ENCODE data around the gene LCN15. TPM values are rescaled to one million over a fixed set of nuclear protein-coding genes. Genes with fewer than 3 reads are reported as not detected.
"Not testable (repeated sequence)": the region's sequence is repeated elsewhere in the genome, so short reads cannot be mapped to it uniquely, and the experiment has no call there.

Gene LCN15
- total and polyA plus RNA-seq, 4 donors = not detected

DNA sequence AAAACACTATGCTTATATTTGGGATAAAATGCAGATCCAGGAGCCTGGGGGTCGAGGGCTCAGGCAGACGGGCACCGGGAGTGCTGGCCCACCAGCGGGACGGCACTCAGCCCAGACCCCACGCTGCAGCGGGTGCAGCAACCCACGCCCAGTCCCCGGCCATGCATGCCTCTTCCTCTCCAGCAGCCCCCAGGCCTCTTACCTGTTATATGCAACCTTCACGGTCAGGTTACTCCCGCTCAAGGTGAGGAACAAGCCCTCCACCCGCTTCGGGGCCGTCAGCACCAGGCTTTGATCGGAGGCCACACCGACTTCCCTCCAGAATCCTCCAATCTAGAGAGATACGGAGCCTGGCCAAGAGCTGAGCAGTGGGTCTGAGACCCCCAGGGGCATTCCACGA, 7.5 kb downstream of the LCN15 start:
- TF ChIP-seq FOXA1 (IDR thresholded peaks at IDR 0.05) (no peak), HNF4A (conservative IDR thresholded peaks at IDR 0.05) (no peak), SP1 (IDR thresholded peaks at IDR 0.05) (no peak), NR2F2 (IDR thresholded peaks at IDR 0.05) (no peak), RXRA (IDR thresholded peaks at IDR 0.05) (no peak), TAF1 (conservative IDR thresholded peaks at IDR 0.05) (no peak), EGR1 (IDR thresholded peaks at IDR 0.05; ENCODE audit: low read depth in 2 of 2) (no peak), RAD21 (IDR thresholded peaks at IDR 0.05) (no peak), YY1 (IDR thresholded peaks at IDR 0.05) (no peak), JUND (IDR thresholded peaks at IDR 0.05) (no peak), CTCF (IDR thresholded peaks at IDR 0.05; ENCODE audit: low read depth, low read length, missing input control) (no peak)
- TF ChIP-seq, protein P1, sequence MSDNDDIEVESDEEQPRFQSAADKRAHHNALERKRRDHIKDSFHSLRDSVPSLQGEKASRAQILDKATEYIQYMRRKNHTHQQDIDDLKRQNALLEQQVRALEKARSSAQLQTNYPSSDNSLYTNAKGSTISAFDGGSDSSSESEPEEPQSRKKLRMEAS (IDR thresholded peaks at IDR 0.05) = no peak
- TF ChIP-seq, protein P2, sequence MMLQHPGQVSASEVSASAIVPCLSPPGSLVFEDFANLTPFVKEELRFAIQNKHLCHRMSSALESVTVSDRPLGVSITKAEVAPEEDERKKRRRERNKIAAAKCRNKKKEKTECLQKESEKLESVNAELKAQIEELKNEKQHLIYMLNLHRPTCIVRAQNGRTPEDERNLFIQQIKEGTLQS (IDR thresholded peaks at IDR 0.05) = no peak
- Histone ChIP-seq H3K4me1 (ENCODE audit: control insufficient read depth in 4 of 4, insufficient read depth in 4 of 4, low read length in 3 of 4) (no peaks in the 10 kb centered on the region), H3K4me3 (ENCODE audit: low read depth in 1 of 3, low read length in 3 of 3) (no peak overlapping the region), H3K27me3 (ENCODE audit: control insufficient read depth in 4 of 4, insufficient read depth in 4 of 4, low read length in 3 of 4) (no peaks in the 10 kb centered on the region), H3K9me3 (ENCODE audit: control insufficient read depth in 4 of 4, low read length in 3 of 4) (peaks cover 0 to 1% (median under 1%) of the 10 kb centered on the region in 4 donors), H3K9ac (ENCODE audit: low read depth in 1 of 2, low read length in 2 of 2) (no peak overlapping the region), H3K27ac (ENCODE audit: low read depth in 1 of 2, low read length in 2 of 2) (no peak overlapping the region), H3K36me3 (ENCODE audit: control insufficient read depth in 4 of 4, insufficient read depth in 3 of 4, low read depth in 1 of 4, low read length in 3 of 4) (no peaks in the 10 kb centered on the region)
- no peak for DNase-seq (ENCODE audit: low spot score)
- WGBS = 95% methylated on average over 18 of the region's 18 CpGs

DNA sequence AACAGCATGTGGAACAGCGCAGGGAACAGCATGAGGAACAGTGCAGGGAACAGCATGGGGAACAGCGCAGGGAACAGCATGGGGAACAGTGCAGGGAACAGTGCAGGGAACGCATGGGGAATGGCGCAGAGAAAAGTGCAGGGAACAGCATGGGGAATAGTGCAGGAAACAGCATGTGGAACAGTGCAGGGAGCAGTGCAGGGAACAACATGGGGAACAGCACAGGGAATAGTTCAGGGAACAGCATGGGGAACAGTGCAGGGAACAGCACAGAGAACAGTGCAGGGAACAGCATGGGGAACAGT, 8.2 kb downstream of the LCN15 start:
- H3K4me1 ChIP-seq (ENCODE audit: control insufficient read depth in 4 of 4, insufficient read depth in 4 of 4, low read length in 3 of 4) = no peaks in the 10 kb centered on the region
- no peak overlapping the region for H3K4me3 ChIP-seq (ENCODE audit: low read depth in 1 of 3, low read length in 3 of 3)
- H3K9me3 ChIP-seq (ENCODE audit: control insufficient read depth in 4 of 4, low read length in 3 of 4) = peaks cover 0 to 8% (median 1%) of the 10 kb centered on the region in 4 donors
- WGBS = 96% methylated on average over 4 of the region's 4 CpGs
- DNase-seq (ENCODE audit: low spot score) = no peak
- no peak overlapping the region for H3K27ac ChIP-seq (ENCODE audit: low read depth in 1 of 2, low read length in 2 of 2)
- no peaks in the 10 kb centered on the region for H3K36me3 ChIP-seq (ENCODE audit: control insufficient read depth in 4 of 4, insufficient read depth in 3 of 4, low read depth in 1 of 4, low read length in 3 of 4)
- no peak for TF ChIP-seq CTCF (IDR thresholded peaks at IDR 0.05; ENCODE audit: low read depth, low read length, missing input control)
- H3K27me3 ChIP-seq (ENCODE audit: control insufficient read depth in 4 of 4, insufficient read depth in 4 of 4, low read length in 3 of 4) = no peaks in the 10 kb centered on the region
- no peak overlapping the region for H3K9ac ChIP-seq (ENCODE audit: low read depth in 1 of 2, low read length in 2 of 2)

DNA sequence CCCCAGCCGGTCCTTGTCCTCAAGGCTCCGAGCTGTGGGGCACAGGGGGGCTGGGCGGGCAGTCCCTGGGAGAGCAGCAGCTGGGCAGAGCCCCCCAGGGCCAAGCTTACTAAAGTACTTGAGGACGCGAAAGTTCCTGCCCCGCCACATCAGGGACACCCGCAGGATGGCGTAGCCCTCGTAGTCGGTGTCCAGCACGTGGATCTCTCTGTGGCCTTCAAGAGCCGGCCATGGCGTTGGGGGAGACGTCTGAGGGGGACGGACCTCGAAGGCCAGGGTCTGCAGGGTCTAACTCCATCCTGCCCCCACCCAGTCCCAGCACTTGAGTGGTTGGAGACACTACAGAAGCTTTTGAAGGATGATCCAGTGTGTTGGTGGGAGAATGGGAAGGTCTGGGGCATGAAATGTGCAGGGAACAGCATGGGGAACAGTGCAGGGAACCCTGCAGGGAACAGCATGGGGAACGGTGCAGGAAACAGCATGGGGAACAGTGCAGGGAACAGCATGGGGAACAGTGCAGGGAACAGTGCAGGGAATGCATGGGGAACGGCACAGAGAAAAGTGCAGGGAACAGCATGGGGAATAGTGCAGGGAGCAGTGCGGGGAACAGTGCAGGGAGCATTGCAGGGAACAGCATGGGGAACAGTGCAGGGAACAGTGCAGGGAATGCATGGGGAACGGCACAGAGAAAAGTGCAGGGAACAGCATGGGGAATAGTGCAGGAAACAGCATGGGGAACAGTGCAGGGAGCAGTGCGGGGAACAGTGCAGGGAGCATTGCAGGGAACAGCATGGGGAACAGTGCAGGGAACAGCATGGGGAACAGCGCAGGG, 8.8 kb downstream of the LCN15 start:
- not testable (repeated sequence) for H3K27me3 ChIP-seq (ENCODE audit: control insufficient read depth in 4 of 4, insufficient read depth in 4 of 4, low read length in 3 of 4); DNase-seq (ENCODE audit: low spot score); H3K4me1 ChIP-seq (ENCODE audit: control insufficient read depth in 4 of 4, insufficient read depth in 4 of 4, low read length in 3 of 4); H3K9ac ChIP-seq (ENCODE audit: low read depth in 1 of 2, low read length in 2 of 2); H3K36me3 ChIP-seq (ENCODE audit: control insufficient read depth in 4 of 4, insufficient read depth in 3 of 4, low read depth in 1 of 4, low read length in 3 of 4); H3K27ac ChIP-seq (ENCODE audit: low read depth in 1 of 2, low read length in 2 of 2); H3K4me3 ChIP-seq (ENCODE audit: low read depth in 1 of 3, low read length in 3 of 3)
- WGBS = 94% methylated on average over 22 of the region's 22 CpGs
- peaks cover 0 to 10% (median 1%) of the 10 kb centered on the region in 4 donors for H3K9me3 ChIP-seq (ENCODE audit: control insufficient read depth in 4 of 4, low read length in 3 of 4)

All from liver (tissue), 9 donors.